ENCODE measurements around the gene FAM111A.
"Not testable (repeated sequence)": the region's sequence is repeated elsewhere in the genome, so short reads cannot be mapped to it uniquely, and the experiment has no call there.

DNA sequence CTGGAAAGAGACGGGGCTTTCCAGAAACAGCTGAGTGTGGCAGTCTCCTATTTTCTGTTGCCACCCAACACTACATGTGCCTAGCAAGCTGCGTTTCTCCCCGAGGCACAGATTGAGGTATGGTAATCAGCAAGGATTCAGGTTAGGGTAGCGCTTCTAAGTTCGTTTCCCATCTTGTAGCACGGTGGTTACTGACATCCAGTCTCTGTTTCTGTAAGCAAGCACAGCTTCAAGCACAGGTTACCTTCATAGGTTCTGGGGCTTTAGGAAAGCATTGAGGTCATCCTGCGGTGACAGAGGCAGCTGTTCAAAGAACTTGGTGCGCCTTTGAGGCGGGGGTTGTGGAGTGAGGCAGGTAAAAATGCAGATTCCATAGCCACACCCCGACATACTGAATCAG lies 34.9 kb upstream of the FAM111A start:
- not testable (repeated sequence) for TF ChIP-seq CTCF, POLR2A (IDR thresholded peaks at IDR 0.05)
